GM18858 (cell line): ENCODE measurements around the gene HOXB5.

Experiments
- ATAC-seq: cut with Tn5 transposase; IDR thresholded peaks from one replicate; pipeline ENCODE4 v1.9.1; 2021; ENCODE audit not compliant: unreplicated experiment

The HOXB5 gene

DNA sequence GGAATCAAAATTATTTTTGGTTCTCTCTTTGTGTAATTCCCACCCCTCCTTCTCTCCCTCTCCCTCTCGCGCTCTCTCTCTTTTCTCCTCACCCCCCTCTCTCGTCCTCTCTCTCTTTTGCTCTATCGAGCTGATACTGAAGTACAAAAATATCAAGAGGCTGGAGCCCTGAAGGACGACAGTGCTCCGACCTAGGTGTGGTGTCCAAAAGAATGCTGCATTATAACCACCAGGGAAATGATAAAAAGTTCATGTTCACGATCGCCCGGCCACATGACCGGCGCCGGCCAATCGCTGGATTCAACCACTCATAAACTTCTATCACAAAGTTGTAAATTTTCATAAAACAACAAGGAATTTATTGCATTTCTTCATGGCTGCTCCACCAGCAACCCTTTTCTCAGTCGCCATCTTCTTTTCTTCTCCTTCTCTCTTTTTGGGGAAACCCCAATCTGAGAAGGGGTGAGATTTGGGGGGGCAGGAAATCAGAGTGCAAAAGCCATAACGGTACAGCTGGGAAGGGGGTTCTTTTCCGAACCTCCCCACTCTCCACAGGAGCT lies 11.3 kb upstream of the HOXB5 start, which contains the start of gene HOXB6:
Gene HOXB6 (minus strand): TSS at position 217 of the 560 bp plus-strand sequence. CDS start 6,836 bp downstream, outside the sequence.
- no peak for ATAC-seq

- ATAC-seq, result no peak
Observed at GRCh38 chr17:48603959-48604769, 10.6 kb upstream of the HOXB5 start.

- no peak for ATAC-seq
Observed at GRCh38 chr17:48601539-48602425, 8.2 kb upstream of the HOXB5 start.

- no peak for ATAC-seq
Observed at GRCh38 chr17:48601207-48601538, 7.6 kb upstream of the HOXB5 start.

GRCh38 chr17:48600244-48601098 lies 6.9 kb upstream of the HOXB5 start:
- ATAC-seq, result no peak

DNA sequence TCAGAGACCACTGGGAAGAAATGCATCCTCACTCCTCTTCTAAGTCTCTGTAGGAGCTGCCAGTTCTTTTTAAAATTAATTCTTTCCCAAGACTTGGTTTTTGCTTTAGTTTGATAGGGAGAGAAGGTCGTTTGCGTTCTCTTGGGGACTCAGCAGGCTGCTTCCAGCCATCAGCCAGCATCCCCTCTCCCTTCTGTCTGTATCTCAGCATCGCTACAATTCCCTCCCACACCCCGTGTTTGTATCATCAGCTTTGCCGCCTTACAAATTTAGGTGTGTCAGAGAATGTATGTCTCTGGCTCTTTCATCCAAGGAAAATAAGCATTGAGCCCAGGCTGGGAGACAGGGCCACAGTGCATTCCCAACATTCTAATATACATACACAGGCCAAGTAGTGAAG lies 5.8 kb upstream of the HOXB5 start:
- no peak for ATAC-seq

GRCh38 chr17:48598736-48599135 lies 5.2 kb upstream of the HOXB5 start:
- ATAC-seq, result no peak

- no peak for ATAC-seq
Observed at GRCh38 chr17:48597778-48598631, 4.4 kb upstream of the HOXB5 start.

DNA sequence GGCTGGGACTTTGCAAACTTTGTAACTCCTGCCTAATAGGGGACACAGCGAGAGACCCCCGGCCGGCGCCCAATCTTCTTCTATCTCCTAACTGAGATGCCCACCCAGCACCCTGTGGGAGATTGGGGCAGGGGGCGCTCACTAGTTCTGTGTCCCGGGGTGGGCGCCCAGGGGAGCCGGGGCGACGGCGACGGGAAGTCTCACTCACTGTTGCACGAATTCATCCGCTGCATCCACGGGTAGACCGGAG lies 3.9 kb upstream of the HOXB5 start:
- ATAC-seq, result no peak

- ATAC-seq, result no peak
Observed at GRCh38 chr17:48596735-48597527, 3.4 kb upstream of the HOXB5 start.

- no peak for ATAC-seq
Observed at GRCh38 chr17:48596000-48596734, 2.6 kb upstream of the HOXB5 start.

DNA sequence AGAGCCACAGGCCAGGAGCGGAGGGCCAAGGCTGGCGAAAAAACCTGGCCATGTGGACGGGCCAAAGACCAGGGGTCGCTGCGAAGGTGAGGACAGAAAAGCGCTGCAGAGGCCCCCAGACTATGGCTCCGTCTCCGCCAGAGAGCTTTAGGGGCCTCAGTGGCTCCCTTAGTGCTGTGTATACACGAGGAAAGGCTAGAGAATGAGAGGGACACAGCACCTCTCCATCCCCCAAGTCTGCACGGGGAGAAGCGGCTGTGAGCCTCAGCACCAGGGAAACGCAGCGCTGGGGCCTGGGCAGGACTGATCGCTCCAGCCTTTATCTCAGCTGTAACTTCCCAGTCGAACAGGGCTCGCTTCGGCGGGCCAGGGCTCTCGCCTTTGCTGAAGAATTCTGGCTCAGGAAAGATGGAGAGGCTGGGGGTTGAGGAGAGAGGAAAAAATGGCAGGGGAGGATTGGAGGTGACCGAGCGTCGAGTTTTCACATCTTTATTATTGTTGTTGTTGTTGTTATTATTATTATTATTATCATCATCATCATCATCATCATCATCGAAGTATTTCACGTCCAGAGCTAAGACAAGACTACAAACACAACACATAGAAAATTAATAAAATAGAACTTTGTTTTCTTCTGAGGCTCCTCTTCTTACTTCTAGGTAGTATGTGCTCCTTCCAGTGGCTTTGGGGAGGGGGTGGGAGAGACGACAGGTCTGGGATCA lies 1.9 kb upstream of the HOXB5 start:
- no peak for ATAC-seq

DNA sequence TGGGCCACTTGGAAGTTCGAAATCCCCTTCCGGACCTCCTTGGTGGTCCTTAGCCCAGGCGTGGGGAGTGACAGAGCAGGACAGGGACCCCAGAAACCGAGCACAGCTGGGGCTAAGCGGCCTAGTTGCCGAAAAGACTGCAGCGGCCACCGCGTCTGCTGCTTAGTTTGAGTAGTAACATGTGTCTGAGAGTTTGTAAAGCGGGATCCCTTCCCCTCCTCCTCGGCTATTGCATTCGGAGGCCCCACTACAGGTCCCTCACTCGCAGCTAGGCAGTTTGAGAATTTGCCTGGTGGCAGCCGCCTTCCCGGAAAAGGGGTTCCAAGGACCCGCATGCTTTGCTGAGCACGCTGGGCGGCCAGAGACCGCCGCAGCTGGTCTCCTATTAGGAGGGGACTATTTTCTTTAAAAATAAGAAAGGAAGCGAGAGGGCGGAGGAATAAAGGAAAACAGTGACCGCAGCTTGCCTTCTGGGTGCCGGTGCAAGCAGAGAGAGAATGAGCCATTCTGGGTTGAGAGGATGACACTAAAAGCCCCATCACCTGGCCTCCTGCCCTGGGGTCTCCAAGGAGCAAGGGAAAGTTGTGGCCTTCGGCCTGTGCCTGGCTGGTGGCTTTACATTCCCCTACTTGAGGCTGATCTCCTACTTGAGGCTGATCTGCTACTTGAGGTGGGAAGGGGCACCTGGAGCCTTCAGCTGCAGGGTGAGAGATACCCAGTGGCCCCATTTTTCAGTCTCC lies 1.1 kb upstream of the HOXB5 start:
- no peak for ATAC-seq

- no peak for ATAC-seq
Observed at GRCh38 chr17:48593840-48594537, 410 bp upstream of the HOXB5 start.

- ATAC-seq, result no peak
Observed at GRCh38 chr17:48592577-48592976, 1.0 kb downstream of the HOXB5 start.

DNA sequence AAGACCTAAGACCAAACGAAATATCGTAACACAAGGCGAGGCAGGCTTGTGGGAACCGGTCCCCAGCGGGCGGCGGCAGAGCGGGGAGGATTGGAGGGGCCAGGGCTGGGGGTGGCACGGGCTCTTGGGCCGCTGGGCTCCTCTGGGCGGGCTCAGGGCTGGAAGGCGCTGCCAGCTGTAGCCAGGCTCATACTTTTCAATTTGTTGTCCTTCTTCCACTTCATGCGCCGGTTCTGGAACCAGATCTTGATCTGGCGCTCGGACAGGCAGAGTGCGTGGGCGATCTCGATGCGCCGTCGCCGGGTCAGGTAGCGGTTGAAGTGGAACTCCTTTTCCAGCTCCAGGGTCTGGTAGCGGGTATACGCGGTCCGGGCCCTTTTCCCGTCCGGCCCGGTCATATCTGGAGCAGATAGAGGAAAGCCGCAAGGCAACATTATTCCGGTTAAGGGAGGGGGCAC lies 1.5 kb downstream of the HOXB5 start:
- ATAC-seq, result no peak
